Stimulated activated CD4-positive, alpha-beta T cell treated with anti-CD3 and anti-CD28 coated beads, Interleukin-4, amount 100 ng/mL, for 48 hours (primary cell): ENCODE results near the gene PSMD1.
"Not testable (repeated sequence)": the region's sequence is repeated elsewhere in the genome, so short reads cannot be mapped to it uniquely, and the experiment has no call there.

ENCODE experiments used
- DNase-seq, 2 donors: peaks; one replicate each; pipeline ENCODE4 v3.0.0-alpha.2; 2020; ENCODE audit warnings: low read depth in 2 of 2

The PSMD1 gene

GRCh38 chr2:231152800-231153557 lies 96.3 kb downstream of the PSMD1 start:
- no peak for DNase-seq

DNA sequence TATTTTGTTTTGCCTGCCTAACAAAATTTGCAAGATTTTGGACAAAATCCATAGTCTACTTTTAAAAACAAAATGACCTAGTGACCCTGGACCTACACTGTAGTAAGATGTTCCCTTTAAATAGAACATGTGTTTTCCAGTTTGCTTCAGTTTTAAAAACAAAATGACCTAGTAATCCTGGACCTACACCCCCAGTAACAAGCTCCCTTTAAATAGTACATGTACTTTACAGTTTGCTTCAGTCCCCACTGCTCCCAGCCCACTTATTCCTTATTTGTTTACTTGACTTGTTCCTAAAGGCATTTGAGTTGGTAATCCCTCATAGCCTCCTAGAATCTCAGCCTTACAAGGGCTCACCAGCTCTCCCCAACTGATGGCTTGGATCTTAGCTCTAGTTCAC lies 102.6 kb downstream of the PSMD1 start:
- no peak for DNase-seq

- no peak for DNase-seq
Measured at GRCh38 chr2:231160701-231161100, 104.0 kb downstream of the PSMD1 start.

GRCh38 chr2:231161252-231161839 lies 104.7 kb downstream of the PSMD1 start:
- no peak for DNase-seq

DNA sequence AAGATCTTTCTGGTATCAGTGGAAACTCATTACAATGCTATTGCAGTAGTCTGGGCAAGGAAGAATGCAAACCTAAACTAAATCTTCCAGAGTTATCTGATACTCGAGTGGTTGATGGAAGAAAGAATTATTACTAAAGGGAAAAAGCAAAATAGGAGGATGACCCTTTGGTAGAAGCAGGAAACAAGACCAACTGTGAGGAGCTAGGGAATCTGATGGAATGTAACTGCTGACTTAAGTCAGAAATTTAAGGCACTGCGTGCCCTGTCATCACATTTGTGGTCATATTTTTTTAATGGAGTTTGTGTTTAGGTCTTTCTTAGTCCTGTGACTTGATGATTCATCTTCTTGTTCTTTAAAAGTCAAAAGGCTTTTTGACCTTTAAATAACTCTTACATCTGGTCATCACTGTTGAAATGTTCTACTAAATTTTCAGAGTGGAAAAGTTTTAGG lies 105.2 kb downstream of the PSMD1 start:
- DNase-seq: no peak

GRCh38 chr2:231163011-231163410 lies 106.3 kb downstream of the PSMD1 start:
- DNase-seq: no peak

DNA sequence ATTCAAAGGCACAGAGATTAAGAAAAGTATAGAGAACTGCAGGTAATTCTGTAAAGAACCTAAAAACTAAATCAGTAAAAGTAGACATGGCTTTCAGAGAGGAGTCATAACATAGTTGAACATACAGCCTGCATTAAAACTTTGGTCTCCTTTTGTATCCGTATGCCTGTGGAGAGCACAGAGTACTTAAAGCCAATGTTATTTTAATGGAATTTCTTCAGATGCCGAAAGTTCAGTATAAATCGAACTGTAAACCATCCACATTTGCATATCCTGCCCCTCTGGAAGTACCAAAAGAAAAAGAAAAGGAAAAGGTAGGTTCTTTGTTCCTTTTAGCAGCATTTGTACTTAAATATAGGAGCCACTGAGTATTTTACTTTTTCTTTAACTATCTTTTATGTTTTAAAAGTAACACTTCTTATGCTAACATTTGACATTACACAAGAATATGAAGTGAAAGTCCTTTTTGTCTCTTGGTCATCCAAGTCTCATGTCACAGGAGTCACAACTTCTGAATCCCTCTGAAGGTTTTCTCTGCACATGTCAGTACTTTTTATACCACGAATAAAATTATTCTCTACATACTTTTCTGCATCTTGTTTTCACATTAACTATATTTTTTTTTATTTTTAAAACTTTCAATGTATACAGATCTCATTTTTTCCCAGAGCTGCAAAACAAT lies 106.9 kb downstream of the PSMD1 start:
- DNase-seq: no peak

DNA sequence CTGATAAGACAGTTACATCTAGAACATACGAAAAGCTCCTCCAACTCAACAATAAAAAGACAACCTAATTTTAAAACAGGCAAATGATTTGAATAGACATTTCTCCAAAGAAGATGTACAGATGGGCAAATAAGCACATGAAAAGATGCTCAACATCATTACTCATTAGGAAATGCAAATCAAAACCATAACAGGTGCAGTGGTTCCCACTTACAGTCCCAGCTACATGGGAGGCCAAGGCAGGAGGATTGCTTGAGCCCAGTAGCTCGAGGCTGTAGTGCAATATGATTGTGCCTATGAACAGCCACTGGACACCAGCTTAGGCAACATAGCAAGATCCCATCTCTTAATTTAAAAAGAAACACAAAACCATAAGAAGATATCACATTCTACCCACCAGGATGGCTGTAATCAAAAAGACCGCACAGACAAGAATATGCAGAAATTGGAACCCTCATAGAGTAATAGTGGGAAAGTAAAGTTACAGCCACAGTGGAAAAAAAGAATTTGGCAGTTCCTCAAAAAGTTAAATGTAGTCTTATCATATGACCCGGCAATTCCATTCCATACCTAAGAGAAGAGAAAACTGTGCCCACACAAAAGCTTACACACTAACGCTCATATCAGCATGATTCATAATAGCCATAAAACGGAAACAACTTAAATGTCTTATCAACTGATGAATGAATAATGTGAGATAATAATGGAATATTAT lies 111.2 kb downstream of the PSMD1 start:
- no peak for DNase-seq

DNA sequence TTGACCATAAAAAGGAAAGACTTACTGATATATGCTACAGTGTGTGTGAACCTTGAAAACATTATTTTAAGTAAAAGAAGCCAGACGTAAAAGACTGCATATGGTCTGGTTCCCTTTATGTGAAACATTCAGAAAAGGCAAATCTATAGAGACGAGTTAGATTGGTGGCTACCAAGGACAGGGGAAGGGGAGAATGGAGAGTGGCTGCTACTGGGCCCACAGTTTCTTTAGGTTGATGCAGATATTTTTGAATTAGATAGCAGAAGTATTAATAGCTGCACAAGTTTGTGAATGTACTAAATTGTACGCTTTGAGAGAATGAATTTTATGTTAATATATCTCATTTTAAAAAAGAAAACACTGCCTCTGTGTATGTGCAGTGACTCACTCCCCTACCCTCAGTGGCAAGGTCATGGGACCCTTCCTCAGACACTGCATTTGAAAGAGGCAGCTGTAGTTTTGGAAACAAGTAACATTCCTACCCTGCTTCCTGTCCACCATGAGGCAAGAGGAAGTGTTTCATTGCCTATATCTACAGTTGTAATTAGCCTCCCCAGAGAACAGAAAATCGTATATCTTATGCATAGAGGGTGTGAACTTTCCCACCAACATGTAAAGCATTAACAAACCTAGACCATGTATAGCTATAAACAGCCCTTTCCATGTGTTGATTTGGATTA lies 111.9 kb downstream of the PSMD1 start:
- DNase-seq: no peak

- no peak for DNase-seq
Measured at GRCh38 chr2:231169488-231169887, 112.8 kb downstream of the PSMD1 start.

GRCh38 chr2:231170055-231170454 lies 113.4 kb downstream of the PSMD1 start:
- DNase-seq: no peak

- DNase-seq: no peak
Measured at GRCh38 chr2:231172025-231172424, 115.4 kb downstream of the PSMD1 start.

- DNase-seq: no peak
Measured at GRCh38 chr2:231174211-231174651, 117.6 kb downstream of the PSMD1 start.

GRCh38 chr2:231176066-231176465 lies 119.4 kb downstream of the PSMD1 start:
- no peak for DNase-seq

GRCh38 chr2:231177156-231178025 lies 120.7 kb downstream of the PSMD1 start:
- DNase-seq: no peak

DNA sequence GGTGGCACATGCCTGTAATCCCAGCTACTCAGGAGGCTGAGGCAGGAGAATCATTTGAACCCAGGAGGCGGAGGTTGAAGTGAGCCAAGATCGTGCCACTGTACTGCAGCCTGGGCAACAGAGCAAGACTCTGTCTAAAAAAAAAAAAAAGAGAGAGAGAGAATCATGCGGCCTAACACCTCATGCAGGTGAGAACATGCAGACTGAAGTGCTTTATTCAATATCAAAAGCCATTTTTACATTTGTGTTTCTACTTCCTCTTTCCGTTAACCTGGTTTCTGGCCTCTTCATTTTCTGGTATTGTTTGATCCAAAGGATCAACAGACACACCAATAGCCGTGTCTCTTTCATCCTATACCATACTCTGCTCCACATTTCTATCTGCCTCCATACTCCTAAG lies 122.1 kb downstream of the PSMD1 start:
- DNase-seq: not testable (repeated sequence)

DNA sequence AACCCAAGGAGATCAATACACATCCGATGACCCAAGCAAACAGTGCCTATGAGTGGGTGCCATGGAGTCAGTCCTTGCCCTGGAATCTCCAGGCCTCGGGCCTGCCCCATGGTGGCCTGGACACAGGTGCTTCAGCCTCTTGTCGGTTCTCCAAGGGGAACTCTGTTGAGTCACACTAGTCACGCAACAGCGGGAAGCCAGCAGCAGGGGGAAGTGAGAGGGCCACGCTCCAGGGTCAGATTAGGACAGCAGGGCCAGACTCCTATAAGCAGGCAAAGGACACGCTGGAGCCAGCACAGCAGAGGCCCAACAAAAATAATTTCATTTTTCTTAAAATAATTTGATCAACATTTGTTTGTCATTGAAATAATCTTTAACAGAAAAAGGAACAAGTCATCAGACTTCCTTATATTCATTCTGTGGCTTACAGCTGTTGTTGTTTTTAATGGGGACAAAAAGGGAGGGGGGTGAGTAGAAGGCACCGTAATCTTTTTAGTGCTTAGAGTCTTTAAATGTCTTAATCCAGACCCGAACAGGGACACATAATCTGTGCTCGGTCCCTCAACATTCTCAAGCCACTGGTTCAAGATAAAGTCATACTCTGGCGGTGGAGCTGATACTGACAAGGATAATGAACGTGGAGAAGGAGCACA lies 125.3 kb downstream of the PSMD1 start:
- no peak for DNase-seq

- no peak for DNase-seq
Measured at GRCh38 chr2:231182513-231182899, 125.8 kb downstream of the PSMD1 start.

DNA sequence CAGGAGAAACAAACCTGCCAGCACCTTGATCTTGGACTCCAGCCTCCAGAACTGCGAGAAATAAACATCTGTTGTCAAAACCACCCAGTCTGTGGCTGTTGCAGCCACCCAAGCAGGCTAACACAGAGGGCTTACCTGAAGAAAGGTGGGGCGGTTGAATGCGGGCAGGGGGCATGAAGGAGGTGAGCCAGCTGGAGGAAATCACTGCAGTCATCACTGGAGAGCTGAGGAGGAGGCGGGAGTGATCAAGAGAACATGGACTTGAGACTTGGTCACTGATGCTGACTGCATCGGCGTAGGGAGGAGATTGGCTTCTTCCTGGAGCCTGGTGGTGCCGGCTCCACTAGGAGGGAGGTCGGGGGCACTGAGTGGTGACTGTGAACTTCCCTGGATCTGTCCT lies 127.2 kb downstream of the PSMD1 start:
- DNase-seq: no peak

DNA sequence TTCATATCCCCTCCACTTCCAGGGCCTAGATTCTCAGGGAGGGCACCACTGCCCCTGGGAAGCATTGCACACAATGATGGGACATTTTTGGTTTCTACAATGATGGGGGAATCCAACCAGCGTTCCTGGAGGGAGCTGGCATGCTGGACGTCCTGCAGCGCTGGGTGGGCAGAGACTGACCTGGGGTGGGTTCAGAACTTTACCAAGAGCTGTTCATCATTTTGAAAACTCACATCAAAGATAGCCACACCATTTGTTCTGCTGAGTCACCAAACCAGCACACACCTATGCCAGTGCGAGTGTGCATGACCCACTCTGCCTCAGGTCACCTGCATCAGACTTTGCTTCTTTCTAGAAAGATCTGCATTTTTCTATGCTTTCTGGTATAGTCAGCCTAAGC lies 127.7 kb downstream of the PSMD1 start:
- no peak for DNase-seq
